Kidney glomerular epithelial cell (primary cell): ENCODE measurements around the gene TLN1.

Experiments used
- DNase-seq: peaks from one replicate; lab custom pipeline; 2025; lab: John Stamatoyannopoulos, UW

Gene TLN1

GRCh38 chr9:35686222-35687203 lies 45.5 kb downstream of the TLN1 start:
- no peak for DNase-seq

DNA sequence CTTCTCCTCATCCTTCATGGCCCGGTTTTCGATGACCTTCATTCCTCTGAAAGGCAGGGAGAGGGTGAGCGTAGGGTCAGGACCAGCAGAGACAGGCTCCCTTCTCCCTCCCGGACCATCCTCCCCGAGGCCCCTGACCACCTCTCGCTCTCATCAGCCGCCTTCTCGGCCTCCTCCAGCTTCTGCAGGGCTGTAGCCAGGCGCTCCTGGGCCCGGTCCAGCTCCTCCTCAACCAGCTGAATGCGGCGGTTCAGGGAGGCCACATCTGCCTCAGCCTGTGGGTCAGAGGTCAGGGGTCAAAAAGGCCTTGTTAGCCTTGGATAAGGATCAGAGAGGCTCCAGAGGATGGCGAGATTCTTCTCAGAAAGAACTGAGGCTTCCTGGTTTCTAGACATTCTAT lies 46.5 kb downstream of the TLN1 start:
- no peak for DNase-seq

- DNase-seq = no peak
Measured at GRCh38 chr9:35684921-35685320, 47.1 kb downstream of the TLN1 start.

DNA sequence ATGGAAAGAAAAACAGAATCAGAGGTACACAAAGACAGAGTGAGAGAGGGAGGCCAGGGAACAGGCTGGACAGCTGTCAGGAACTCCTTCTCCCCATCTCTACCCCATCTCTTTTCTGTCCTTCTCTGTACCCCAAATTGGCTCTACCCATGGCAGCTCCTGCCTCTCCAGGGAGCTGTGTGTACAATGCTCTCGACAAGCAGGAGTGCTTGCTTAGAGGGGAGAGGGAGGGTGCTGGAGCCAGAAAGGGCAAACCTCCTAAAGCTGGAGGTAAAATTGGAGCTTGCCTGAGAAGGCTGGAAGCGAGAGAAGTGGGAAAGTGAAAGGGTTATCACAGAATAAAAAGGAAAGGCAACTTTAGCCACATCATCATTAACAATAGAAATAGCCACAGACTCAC lies 48.7 kb downstream of the TLN1 start:
- no peak for DNase-seq

DNA sequence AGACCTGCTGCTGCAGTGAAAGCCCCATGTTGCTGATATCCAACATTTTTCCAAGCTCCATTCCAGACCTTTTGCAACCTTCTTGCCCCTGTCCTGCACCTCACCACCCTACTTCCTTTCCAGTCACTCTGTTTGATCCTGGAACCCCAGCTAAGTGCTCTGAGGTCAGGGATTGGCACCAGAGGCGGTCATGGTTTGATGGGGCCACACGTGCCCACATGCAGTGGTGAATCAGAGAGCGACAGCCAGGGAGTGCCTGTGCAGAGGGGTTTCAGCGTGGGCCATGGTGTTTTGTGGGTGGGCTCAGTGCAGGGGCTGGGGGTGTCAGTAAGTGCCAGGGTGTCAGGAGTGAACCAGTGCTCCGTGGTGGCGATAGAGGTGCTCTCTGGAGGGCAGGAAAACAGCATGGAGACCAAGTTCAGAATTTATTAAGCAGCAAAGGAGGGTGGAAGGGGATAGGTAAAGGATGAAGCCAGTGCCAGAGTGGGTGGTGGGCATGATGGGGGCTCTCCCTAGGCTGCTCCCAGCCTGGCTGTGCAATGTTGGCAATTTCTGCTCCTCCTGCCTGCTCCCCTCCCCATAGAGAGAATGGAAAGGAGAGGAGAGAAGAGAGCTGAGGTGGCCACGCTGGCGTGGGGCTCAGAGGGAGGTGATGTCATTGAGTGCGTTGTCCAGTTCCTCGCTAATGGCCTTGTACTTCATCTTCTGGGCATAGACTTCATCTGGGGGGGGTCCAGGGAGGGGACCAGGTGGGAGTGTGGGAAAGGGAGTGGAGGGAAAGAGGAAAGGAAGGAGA lies 49.3 kb downstream of the TLN1 start:
- DNase-seq = no peak

DNA sequence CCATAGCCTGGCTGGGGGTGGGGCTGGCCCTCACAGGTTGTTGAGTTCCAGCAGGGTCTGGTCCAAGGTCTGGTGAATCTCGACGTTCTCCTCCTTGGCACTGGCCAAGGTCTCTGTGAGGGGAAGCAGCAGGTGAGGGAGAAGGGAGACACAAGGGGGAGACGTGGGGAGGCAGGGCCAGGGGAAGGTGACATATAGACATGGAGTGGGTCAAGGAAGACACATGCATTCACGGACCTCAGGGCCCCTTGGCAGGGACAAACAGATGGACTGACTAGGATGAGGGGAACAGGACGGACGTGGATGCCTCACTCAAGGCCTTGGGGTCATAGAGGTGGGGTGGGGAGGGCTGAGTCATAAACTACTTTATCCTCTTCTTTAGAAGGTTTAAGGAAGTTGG lies 49.9 kb downstream of the TLN1 start:
- no peak for DNase-seq

GRCh38 chr9:35681341-35682002 lies 50.5 kb downstream of the TLN1 start:
- DNase-seq = no peak

DNA sequence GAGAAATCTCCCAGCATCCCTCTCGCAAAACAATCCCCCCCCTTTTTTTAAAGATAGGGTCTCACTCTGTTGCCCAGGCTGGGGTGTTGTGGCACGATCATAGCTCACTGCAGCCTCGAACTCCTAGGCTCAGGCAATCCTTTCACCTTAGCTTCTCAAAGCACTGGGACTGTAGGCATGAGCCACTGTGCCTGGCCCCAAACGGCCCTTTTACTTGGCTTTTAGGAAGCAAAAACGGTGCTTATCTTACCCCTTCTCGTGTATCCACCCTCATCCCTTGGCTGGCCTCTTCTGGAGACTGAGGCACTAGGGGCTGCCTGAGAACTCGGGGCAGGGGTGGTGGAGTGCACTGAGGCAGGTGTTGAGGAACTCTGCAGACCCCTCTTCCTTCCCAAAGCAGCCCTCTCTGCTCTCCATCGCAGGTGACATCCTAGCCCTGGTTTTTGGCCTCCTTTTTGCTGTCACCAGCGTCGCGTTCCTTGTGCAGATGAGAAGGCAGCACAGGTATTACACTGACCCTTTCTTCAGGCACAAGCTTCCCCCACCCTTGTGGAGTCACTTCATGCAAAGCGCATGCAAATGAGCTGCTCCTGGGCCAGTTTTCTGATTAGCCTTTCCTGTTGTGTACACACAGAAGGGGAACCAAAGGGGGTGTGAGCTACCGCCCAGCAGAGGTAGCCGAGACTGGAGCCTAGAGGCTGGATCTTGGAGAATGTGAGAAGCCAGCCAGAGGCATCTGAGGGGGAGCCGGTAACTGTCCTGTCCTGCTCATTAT lies 51.5 kb downstream of the TLN1 start:
- no peak for DNase-seq

- DNase-seq = no peak
Measured at GRCh38 chr9:35679766-35680330, 52.1 kb downstream of the TLN1 start.

GRCh38 chr9:35679091-35679490 lies 52.9 kb downstream of the TLN1 start:
- no peak for DNase-seq

DNA sequence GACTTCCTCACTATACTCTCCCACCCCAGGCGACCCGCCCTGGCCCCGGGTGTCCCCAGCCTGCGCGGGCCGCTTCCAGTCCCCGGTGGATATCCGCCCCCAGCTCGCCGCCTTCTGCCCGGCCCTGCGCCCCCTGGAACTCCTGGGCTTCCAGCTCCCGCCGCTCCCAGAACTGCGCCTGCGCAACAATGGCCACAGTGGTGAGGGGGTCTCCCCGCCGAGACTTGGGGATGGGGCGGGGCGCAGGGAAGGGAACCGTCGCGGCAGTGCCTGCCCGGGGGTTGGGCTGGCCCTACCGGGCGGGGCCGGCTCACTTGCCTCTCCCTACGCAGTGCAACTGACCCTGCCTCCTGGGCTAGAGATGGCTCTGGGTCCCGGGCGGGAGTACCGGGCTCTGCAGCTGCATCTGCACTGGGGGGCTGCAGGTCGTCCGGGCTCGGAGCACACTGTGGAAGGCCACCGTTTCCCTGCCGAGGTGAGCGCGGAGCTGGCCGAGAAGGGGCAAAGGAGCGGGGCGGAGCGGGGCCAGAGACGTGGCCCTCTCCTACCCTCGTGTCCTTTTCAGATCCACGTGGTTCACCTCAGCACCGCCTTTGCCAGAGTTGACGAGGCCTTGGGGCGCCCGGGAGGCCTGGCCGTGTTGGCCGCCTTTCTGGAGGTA lies 56.1 kb downstream of the TLN1 start:
- no peak for DNase-seq

DNA sequence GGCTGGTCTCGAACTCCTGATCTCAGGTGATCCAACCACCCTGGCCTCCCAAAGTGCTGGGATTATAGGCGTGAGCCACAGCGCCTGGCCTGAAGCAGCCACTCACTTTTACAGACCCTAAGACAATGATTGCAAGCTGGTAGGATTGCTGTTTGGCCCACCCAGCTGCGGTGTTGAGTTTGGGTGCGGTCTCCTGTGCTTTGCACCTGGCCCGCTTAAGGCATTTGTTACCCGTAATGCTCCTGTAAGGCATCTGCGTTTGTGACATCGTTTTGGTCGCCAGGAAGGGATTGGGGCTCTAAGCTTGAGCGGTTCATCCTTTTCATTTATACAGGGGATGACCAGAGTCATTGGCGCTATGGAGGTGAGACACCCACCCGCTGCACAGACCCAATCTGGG lies 56.8 kb downstream of the TLN1 start:
- DNase-seq = no peak

DNA sequence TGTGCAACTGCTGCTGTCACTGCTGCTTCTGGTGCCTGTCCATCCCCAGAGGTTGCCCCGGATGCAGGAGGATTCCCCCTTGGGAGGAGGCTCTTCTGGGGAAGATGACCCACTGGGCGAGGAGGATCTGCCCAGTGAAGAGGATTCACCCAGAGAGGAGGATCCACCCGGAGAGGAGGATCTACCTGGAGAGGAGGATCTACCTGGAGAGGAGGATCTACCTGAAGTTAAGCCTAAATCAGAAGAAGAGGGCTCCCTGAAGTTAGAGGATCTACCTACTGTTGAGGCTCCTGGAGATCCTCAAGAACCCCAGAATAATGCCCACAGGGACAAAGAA lies 58.0 kb downstream of the TLN1 start:
- DNase-seq = no peak

- DNase-seq = no peak
Measured at GRCh38 chr9:35673132-35674024, 58.6 kb downstream of the TLN1 start, which contains the start of gene CA9. Gene CA9, plus strand, starts transcription at chr9:35673928. Its CDS starts 32 bp downstream, at chr9:35673960.

- peak; percentile 68 for DNase-seq
Measured at GRCh38 chr9:35669331-35670145, 62.5 kb downstream of the TLN1 start.

DNA sequence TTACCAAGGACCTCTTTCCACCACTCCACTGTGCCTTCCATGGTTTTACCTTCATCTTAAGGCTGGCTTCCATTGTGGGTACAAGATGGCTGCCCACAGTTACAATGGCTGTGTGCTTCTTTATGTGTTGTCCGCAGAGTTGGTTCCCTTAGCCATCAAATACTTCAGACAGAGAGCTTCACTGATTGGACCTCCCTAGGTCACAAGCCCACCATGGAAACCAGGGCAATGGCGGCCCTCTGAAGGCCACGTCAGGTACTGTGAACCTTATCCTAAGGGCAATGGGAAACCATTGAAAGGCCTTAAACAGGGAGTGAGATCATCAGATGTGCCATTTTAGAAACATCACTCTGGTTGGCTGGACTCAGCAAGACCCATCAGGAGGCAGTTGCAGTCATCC lies 64.1 kb downstream of the TLN1 start:
- DNase-seq = no peak

DNA sequence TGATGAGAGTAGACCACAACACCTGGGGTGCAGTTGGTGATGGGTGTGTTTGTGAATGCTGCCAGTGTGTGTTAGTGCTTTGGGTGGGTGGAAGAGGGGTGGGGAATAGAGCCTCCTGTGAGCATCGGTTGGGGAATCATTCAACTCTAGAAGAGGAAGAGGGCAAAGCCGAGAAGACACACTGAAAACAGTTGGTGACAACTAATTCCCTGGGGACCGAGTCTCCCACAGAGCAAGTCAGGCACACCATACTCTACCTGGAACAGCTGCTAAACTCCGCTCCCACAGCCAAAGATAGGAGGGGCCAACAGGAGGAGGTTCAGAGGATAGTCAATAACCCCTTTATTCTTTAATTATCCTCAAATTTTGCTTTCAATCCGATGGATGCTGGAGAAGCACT lies 65.4 kb downstream of the TLN1 start:
- no peak for DNase-seq

- DNase-seq = peak; percentile 5
Measured at GRCh38 chr9:35666045-35666444, 66.0 kb downstream of the TLN1 start.

DNA sequence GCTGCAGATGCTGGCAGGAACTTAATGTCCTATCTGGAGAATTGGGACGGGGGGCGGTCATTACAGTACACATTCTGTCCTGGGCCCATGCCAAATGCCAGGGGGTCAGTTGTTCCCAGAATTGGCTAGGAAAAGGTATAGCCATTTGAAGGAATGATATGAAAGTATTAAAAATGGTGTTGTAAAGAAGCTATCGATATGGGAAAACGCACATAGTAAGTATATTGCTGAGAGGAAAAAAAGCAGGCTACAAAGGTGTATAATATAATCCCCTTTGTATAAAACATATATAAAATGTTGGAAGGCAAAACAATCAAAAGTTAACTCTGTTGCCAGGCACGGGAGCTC lies 66.5 kb downstream of the TLN1 start:
- no peak for DNase-seq
